Endothelial cell of umbilical vein (primary cell): ENCODE data around the gene LRP5. TPM values are rescaled to one million over a fixed set of nuclear protein-coding genes. Genes with fewer than 3 reads are reported as not detected.

Source experiments
- BruUV-seq: library from RNA; stranded (reverse); fragments of 400-500 nt; replicated peaks from 2 replicates; lab custom pipeline; 2021; lab: Mats Ljungman, UMichigan
- CTCF ChIA-PET: fragments of 300-600, 350-600 bp; sonication (Branson Sonifier 250); formaldehyde crosslinking; loops from one replicate; lab custom pipeline; 2021; ENCODE audit warnings: antibody characterized with exemption, inconsistent platforms; lab: Charles Lee
- POLR2A ChIA-PET: fragments of 300-600, 350-600 bp; sonication (Branson Sonifier 250); formaldehyde crosslinking; loops from one replicate; lab custom pipeline; 2021; ENCODE audit warnings: antibody characterized with exemption, inconsistent platforms; lab: Charles Lee
- DNase-seq: peaks from one replicate; pipeline ENCODE4 v3.0.0-alpha.2; 2011; ENCODE audit warnings: low read depth, low spot score
- FAIRE-seq: peaks from 2 replicates; lab custom pipeline; 2011; peaks lifted over from hg19 to GRCh38; lab: Jason Lieb, UNC
- H2AFZ ChIP-seq: 2 replicates; pipeline ENCODE4 v1.6.0; 2012; ENCODE audit warnings: low read depth, low read length, control low read depth, inconsistent platforms
- H3K27ac ChIP-seq: 2 replicates; pipeline ENCODE4 v1.5.1; 2011; ENCODE audit warnings: low read depth, mild to moderate bottlenecking, control low read depth, low read length, moderate library complexity; ENCODE audit not compliant: insufficient read depth
- H3K27me3 ChIP-seq, 2 experiments: 2 replicates each; pipeline versions ENCODE4 v1.6.0 to v1.6.1; 2011; ENCODE audit warnings: low read length in 2 of 2, mixed read lengths in 1 of 2; ENCODE audit not compliant: control insufficient read depth in 2 of 2, insufficient read depth in 2 of 2
- H3K36me3 ChIP-seq, 2 experiments: 2 replicates in 1 of 2; 3 replicates in 1 of 2; pipeline ENCODE4 v1.5.1; 2011; ENCODE audit warnings: low read length in 2 of 2, mild to moderate bottlenecking in 1 of 2, moderate library complexity in 1 of 2; ENCODE audit not compliant: control insufficient read depth in 2 of 2, insufficient read depth in 2 of 2; ENCODE audit errors: extremely low read depth in 1 of 2
- H3K4me1 ChIP-seq: 3 replicates; pipeline ENCODE4 v1.5.1; 2011; ENCODE audit warnings: mild to moderate bottlenecking, low read length; ENCODE audit not compliant: control insufficient read depth, insufficient read depth; ENCODE audit errors: extremely low read depth
- H3K4me2 ChIP-seq: 2 replicates; pipeline ENCODE4 v1.6.1; 2011; ENCODE audit warnings: low read length, control low read depth, mixed read lengths; ENCODE audit not compliant: insufficient read depth
- H3K4me3 ChIP-seq, 3 experiments: fragments of 200-600 bp in 1 of 3; sonication (generic), shearing (Covaris generic) in 1 of 3; replicated peaks in 1 of 3; 2 replicates each; pipeline ENCODE4 v1.5.1; 2011 to 2016; ENCODE audit warnings: control low read depth in 3 of 3, low read length in 3 of 3, mild to moderate bottlenecking in 2 of 3, inconsistent platforms in 1 of 3, low read depth in 1 of 3, moderate library complexity in 1 of 3; ENCODE audit not compliant: insufficient read depth in 1 of 3
- H3K79me2 ChIP-seq: 2 replicates; pipeline ENCODE4 v1.6.0; 2012; ENCODE audit warnings: low read length, inconsistent platforms; ENCODE audit not compliant: control insufficient read depth, insufficient read depth
- H3K9ac ChIP-seq: replicated peaks from 2 replicates; pipeline ENCODE3; 2011; ENCODE audit warnings: low read length, control low read depth; ENCODE audit not compliant: insufficient read depth; ENCODE audit errors: extremely low read depth
- H3K9me1 ChIP-seq: replicated peaks from 3 replicates; pipeline ENCODE4 v1.6.0; 2011; ENCODE audit warnings: mild to moderate bottlenecking, low read length; ENCODE audit not compliant: control insufficient read depth, insufficient read depth; ENCODE audit errors: extremely low read depth
- H3K9me3 ChIP-seq: replicated peaks from 2 replicates; pipeline ENCODE4 v1.5.1; 2012; ENCODE audit warnings: low read length, inconsistent platforms; ENCODE audit not compliant: control insufficient read depth, insufficient read depth
- H4K20me1 ChIP-seq: replicated peaks from 2 replicates; pipeline ENCODE3; 2011; ENCODE audit warnings: mild to moderate bottlenecking, low read length; ENCODE audit not compliant: control insufficient read depth, insufficient read depth; ENCODE audit errors: extremely low read depth
- EZH2 ChIP-seq: IDR thresholded peaks from 2 replicates; pipeline ENCODE4 v1.6.1; 2012; ENCODE audit warnings: borderline replicate concordance, low read depth, mild to moderate bottlenecking, moderate library complexity, low read length, inconsistent platforms; ENCODE audit not compliant: severe bottlenecking
- FOS ChIP-seq: IDR thresholded peaks from 2 replicates; pipeline ENCODE4 v1.6.1; 2011; ENCODE audit warnings: mild to moderate bottlenecking, low read length, moderate library complexity, borderline replicate concordance; ENCODE audit not compliant: insufficient read depth
- GATA2 ChIP-seq: IDR thresholded peaks from 2 replicates; pipeline ENCODE4 v1.7.0; 2011; ENCODE audit warnings: low read depth, mild to moderate bottlenecking, moderate library complexity, mixed read lengths, low read length; ENCODE audit not compliant: insufficient read length, insufficient read depth
- JUN ChIP-seq: IDR thresholded peaks from 2 replicates; pipeline ENCODE4 v1.6.1; 2011; ENCODE audit warnings: borderline replicate concordance, low read depth; ENCODE audit not compliant: insufficient read length, insufficient read depth
- MYC ChIP-seq: IDR thresholded peaks from one replicate; pipeline ENCODE4 v1.6.1; 2011; ENCODE audit warnings: mild to moderate bottlenecking, low read depth, low read length
- POLR2A ChIP-seq: IDR thresholded peaks from 2 replicates; pipeline ENCODE4 v1.6.1; 2012; ENCODE audit warnings: low read depth, mild to moderate bottlenecking, control low read depth, low read length
- POLR2AphosphoS5 ChIP-seq: IDR thresholded peaks from 2 replicates; pipeline ENCODE4 v1.6.1; 2012; ENCODE audit warnings: low read depth, mild to moderate bottlenecking, control low read depth, low read length, moderate library complexity; ENCODE audit not compliant: insufficient read depth
- dilution Hi-C: fragments of 300-500 bp; cut with MboI; formaldehyde crosslinking; loops from one replicate; pipeline ENCODE4 v1.15.0; 2019; ENCODE audit warnings: low sequenced_read_pairs; ENCODE audit not compliant: extremely low pct_ligation_motif_present
- intact Hi-C: fragments of 100-400 bp; cut with micrococcal nuclease; formaldehyde crosslinking; loops from one replicate; pipeline ENCODE4 v1.10.0; 2022
- polyA plus RNA-seq, 4 experiments: library from polyadenylated mRNA; depleted of rRNA in 3 of 4; stranded (reverse) in 3 of 4; unstranded in 1 of 4; fragments of >200 nt; gene quantifications; 2 replicates each; pipeline versions ENCODE4 v1.2.1 to v1.2.3, GENCODE V29; 2011 to 2012; ENCODE audit warnings: missing spikeins in 1 of 4
- total RNA-seq: library from RNA; stranded (reverse); gene quantifications from 2 replicates; pipeline ENCODE4 v1.2.3, GENCODE V29; 2021
- TF ChIP-seq, protein P1 (sequence below), 2 donors: IDR thresholded peaks; 1 replicate in 1 of 2; 2 replicates in 1 of 2; pipeline ENCODE4 v1.5.1; 2011; ENCODE audit warnings: low read length in 2 of 2, mild to moderate bottlenecking in 2 of 2, moderate library complexity in 2 of 2, control low read depth in 1 of 2, inconsistent platforms in 1 of 2, low read depth in 1 of 2; ENCODE audit not compliant: insufficient read depth in 1 of 2; ENCODE audit errors: extremely low read depth in 1 of 2
- TF ChIP-seq, protein P2 (sequence below): IDR thresholded peaks from 2 replicates; pipeline ENCODE4 v1.6.1; 2011; ENCODE audit not compliant: insufficient read depth, insufficient read length

Gene LRP5
- total and polyA plus RNA-seq, 2 donors (not counting 3 experiments of a cell fraction or from before 2014, with no cell fraction given): 35.1 to 51.8 TPM

GRCh38 chr11:68377389-68377795, 65.0 kb downstream of the LRP5 start:
- ChIA-PET CTCF (no interaction called here), POLR2A (no interaction called here)
- no TSS peak for BruUV-seq
- no peaks in the 10 kb centered on the region for H3K27me3 ChIP-seq
- H3K27ac ChIP-seq: no peak overlapping the region
- H3K36me3 ChIP-seq: peaks cover 0 to 4% of the 10 kb centered on the region in 2 experiments
- no peak overlapping the region for H2AFZ ChIP-seq
- no peak overlapping the region for H3K4me2 ChIP-seq
- TF ChIP-seq, protein P1, sequence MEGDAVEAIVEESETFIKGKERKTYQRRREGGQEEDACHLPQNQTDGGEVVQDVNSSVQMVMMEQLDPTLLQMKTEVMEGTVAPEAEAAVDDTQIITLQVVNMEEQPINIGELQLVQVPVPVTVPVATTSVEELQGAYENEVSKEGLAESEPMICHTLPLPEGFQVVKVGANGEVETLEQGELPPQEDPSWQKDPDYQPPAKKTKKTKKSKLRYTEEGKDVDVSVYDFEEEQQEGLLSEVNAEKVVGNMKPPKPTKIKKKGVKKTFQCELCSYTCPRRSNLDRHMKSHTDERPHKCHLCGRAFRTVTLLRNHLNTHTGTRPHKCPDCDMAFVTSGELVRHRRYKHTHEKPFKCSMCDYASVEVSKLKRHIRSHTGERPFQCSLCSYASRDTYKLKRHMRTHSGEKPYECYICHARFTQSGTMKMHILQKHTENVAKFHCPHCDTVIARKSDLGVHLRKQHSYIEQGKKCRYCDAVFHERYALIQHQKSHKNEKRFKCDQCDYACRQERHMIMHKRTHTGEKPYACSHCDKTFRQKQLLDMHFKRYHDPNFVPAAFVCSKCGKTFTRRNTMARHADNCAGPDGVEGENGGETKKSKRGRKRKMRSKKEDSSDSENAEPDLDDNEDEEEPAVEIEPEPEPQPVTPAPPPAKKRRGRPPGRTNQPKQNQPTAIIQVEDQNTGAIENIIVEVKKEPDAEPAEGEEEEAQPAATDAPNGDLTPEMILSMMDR (IDR thresholded peaks at IDR 0.05; ENCODE audit: extremely low read depth in 1 of 2, insufficient read depth in 1 of 2, low read depth in 1 of 2, low read length in 2 of 2): no peak
- no peak for TF ChIP-seq POLR2A
- no peak for TF ChIP-seq JUN
- FAIRE-seq (no peak), DNase-seq (peak; percentile 36)
- no peaks in the 10 kb centered on the region for H3K9me3 ChIP-seq
- no peaks in the 10 kb centered on the region for H3K9me1 ChIP-seq
- H3K79me2 ChIP-seq: no peaks in the 10 kb centered on the region
- no peaks in the 10 kb centered on the region for H4K20me1 ChIP-seq
- no peak overlapping the region for H3K4me3 ChIP-seq
- H3K9ac ChIP-seq: no peak overlapping the region
- dilution Hi-C loops (no loop called here), intact Hi-C loops (no loop called here)
- H3K4me1 ChIP-seq: peaks cover 57% of the 10 kb centered on the region

DNA sequence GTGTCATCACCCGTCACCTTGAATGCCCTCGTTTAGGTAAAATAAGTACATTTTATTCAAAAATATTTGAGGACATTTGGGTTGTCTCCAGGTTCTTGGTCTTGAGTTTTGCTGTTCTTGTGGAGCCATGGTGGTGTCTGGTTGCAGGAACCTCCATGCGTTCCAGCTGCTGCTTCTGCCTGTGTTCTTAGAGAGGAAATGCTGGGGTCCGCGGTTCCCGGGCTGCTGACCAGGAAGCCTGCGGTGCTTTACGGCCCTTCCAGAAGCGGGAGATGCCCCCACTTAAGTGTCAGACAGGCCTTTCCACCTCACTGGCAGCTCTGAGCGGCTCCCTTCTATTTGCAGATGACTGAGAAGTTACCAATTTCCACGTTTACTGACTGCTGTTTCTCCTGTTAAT, 66.8 kb downstream of the LRP5 start:
- Histone ChIP-seq H3K4me2 (peak overlapping the region; percentile 11), H3K9me1 (no peaks in the 10 kb centered on the region), H3K36me3 (peaks cover 0 to 4% of the 10 kb centered on the region in 2 experiments), H4K20me1 (no peaks in the 10 kb centered on the region), H3K27me3 (no peaks in the 10 kb centered on the region), H3K79me2 (no peaks in the 10 kb centered on the region), H3K9ac (peak overlapping the region; percentile 50), H3K9me3 (no peaks in the 10 kb centered on the region), H3K27ac (peak overlapping the region; percentile 90), H2AFZ (no peak overlapping the region), H3K4me1 (peaks cover 57% of the 10 kb centered on the region), H3K4me3 (no peak overlapping the region)
- dilution Hi-C loops: no loop called here
- ChIA-PET POLR2A (no interaction called here), CTCF (interaction anchor here (1.5 to 4.4 kb wide), 2 partner anchors 65 to 121 kb away, joined by 4 to 23 read pairs; no protein-coding TSS in a partner anchor)
- intact Hi-C loops: no loop called here
- no TSS peak for BruUV-seq
- DNase-seq (peak; percentile 48), FAIRE-seq (peak; percentile 70)
- TF ChIP-seq EZH2 (no peak), JUN (no peak), FOS (no peak), POLR2AphosphoS5 (no peak), GATA2 (no peak), POLR2A (no peak), MYC (no peak)
- TF ChIP-seq, protein P2, sequence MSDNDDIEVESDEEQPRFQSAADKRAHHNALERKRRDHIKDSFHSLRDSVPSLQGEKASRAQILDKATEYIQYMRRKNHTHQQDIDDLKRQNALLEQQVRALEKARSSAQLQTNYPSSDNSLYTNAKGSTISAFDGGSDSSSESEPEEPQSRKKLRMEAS: no peak
- TF ChIP-seq, protein P1 (IDR thresholded peaks at IDR 0.05; ENCODE audit: extremely low read depth in 1 of 2, insufficient read depth in 1 of 2, low read depth in 1 of 2, low read length in 2 of 2): no peak
